Neural cell (in vitro differentiated cells): ENCODE measurements around the gene LRRC53. TPM values are rescaled to one million over a fixed set of nuclear protein-coding genes. Genes with fewer than 3 reads are reported as not detected.

Experiments
- H2AFZ ChIP-seq: fragments of 200-600, 300-800 bp; sonication (generic), shearing (Covaris generic); 2 replicates; pipeline ENCODE4 v1.6.0; 2014; ENCODE audit warnings: low read depth, mild to moderate bottlenecking, antibody characterized with exemption, low read length, moderate library complexity
- H3F3A ChIP-seq: fragments of 200-600 bp; shearing (Covaris generic); 2 replicates; pipeline ENCODE4 v1.6.1; 2016; ENCODE audit warnings: mild to moderate bottlenecking, moderate library complexity, mixed read lengths, antibody characterized with exemption, low read length; ENCODE audit not compliant: insufficient read depth, poor library complexity, severe bottlenecking
- H3K27ac ChIP-seq: fragments of 200-600, 300-800 bp; sonication (generic), shearing (Covaris generic); 2 replicates; pipeline ENCODE4 v1.5.1; 2014; ENCODE audit warnings: mild to moderate bottlenecking, low read length, moderate library complexity
- H3K27me3 ChIP-seq: fragments of 300-800, 200-600 bp; sonication (generic), shearing (Covaris generic); 2 replicates; pipeline ENCODE4 v1.6.0; 2014; ENCODE audit warnings: mild to moderate bottlenecking, low read depth, low read length, moderate library complexity; ENCODE audit not compliant: insufficient read depth
- H3K36me3 ChIP-seq: fragments of 300-800, 200-600 bp; sonication (generic), shearing (Covaris generic); 2 replicates; pipeline ENCODE4 v1.5.1; 2014; ENCODE audit warnings: mild to moderate bottlenecking, antibody characterized with exemption, low read length, moderate library complexity; ENCODE audit not compliant: insufficient read depth
- H3K4me2 ChIP-seq: fragments of 300-800, 200-600 bp; sonication (generic), shearing (Covaris generic); 2 replicates; pipeline ENCODE4 v1.6.0; 2014; ENCODE audit warnings: mild to moderate bottlenecking, low read length
- H3K4me3 ChIP-seq: fragments of 300-800, 200-600 bp; sonication (generic), shearing (Covaris generic); 2 replicates; pipeline ENCODE4 v1.5.1; 2014; ENCODE audit warnings: mild to moderate bottlenecking, low read length, moderate library complexity
- H3K79me2 ChIP-seq: fragments of 200-600 bp; shearing (Covaris generic); replicated peaks from 2 replicates; pipeline ENCODE4 v1.6.0; 2014; ENCODE audit warnings: mild to moderate bottlenecking, low read length, moderate library complexity; ENCODE audit not compliant: insufficient read depth
- H3K9ac ChIP-seq: fragments of 300-800, 200-600 bp; sonication (generic), shearing (Covaris generic); 2 replicates; pipeline ENCODE4 v1.6.1; 2016; ENCODE audit warnings: mild to moderate bottlenecking, low read length, mixed read lengths
- H3K9me2 ChIP-seq: fragments of 200-600 bp; shearing (Covaris generic); 2 replicates; pipeline ENCODE4 v1.6.1; 2016; ENCODE audit warnings: mild to moderate bottlenecking, low read length, mixed read lengths; ENCODE audit not compliant: insufficient read depth
- H3K9me3 ChIP-seq: fragments of 200-600, 300-800 bp; sonication (generic), shearing (Covaris generic); 2 replicates; pipeline ENCODE4 v1.6.1; 2016; ENCODE audit warnings: mild to moderate bottlenecking, mixed run types, low read length, moderate library complexity, mixed read lengths
- H4K20me1 ChIP-seq: fragments of 200-600 bp; shearing (Covaris generic); 2 replicates; pipeline ENCODE4 v1.6.1; 2016; ENCODE audit warnings: mild to moderate bottlenecking, mixed run types; ENCODE audit not compliant: insufficient read depth
- EP300 ChIP-seq: fragments of 450-650 bp; conservative IDR thresholded peaks from 2 replicates; pipeline ENCODE4 v1.6.1; 2014; ENCODE audit warnings: antibody characterized with exemption, mild to moderate bottlenecking, moderate library complexity; ENCODE audit not compliant: poor library complexity, severe bottlenecking
- EZH2 ChIP-seq: fragments of 200-600, 300-800 bp; shearing (Covaris generic), sonication (generic); IDR thresholded peaks from 2 replicates; pipeline ENCODE4 v1.6.1; 2014; ENCODE audit warnings: antibody characterized with exemption, low read length, borderline replicate concordance, mild to moderate bottlenecking; ENCODE audit not compliant: insufficient read depth, poor library complexity, severe bottlenecking
- MXI1 ChIP-seq: fragments of 450-650 bp; conservative IDR thresholded peaks from 2 replicates; pipeline ENCODE4 v1.6.1; 2014; ENCODE audit warnings: antibody characterized with exemption, mild to moderate bottlenecking; ENCODE audit not compliant: poor library complexity, severe bottlenecking
- POLR2AphosphoS5 ChIP-seq: IDR thresholded peaks from 2 replicates; pipeline ENCODE4 v1.6.1; 2012
- RAD21 ChIP-seq: fragments of 450-650 bp; conservative IDR thresholded peaks from 2 replicates; pipeline ENCODE4 v1.6.1; 2014; ENCODE audit warnings: antibody characterized with exemption, mild to moderate bottlenecking, moderate library complexity
- REST ChIP-seq: IDR thresholded peaks from 2 replicates; pipeline ENCODE4 v1.6.1; 2012; ENCODE audit warnings: borderline replicate concordance
- SMC3 ChIP-seq: fragments of 450-650 bp; conservative IDR thresholded peaks from 2 replicates; pipeline ENCODE4 v1.6.1; 2014; ENCODE audit warnings: antibody characterized with exemption, mild to moderate bottlenecking, moderate library complexity; ENCODE audit not compliant: poor library complexity
- TAF1 ChIP-seq: IDR thresholded peaks from 2 replicates; pipeline ENCODE4 v1.6.1; 2012; ENCODE audit warnings: low read depth
- polyA plus RNA-seq: library from polyadenylated mRNA; depleted of rRNA; stranded (reverse); fragments of >200 nt; gene quantifications from 2 replicates; pipeline ENCODE4 v1.2.3, GENCODE V29; 2014
- TF ChIP-seq, protein P1 (sequence below): fragments of 450-650 bp; IDR thresholded peaks from 2 replicates; pipeline ENCODE4 v1.5.1; 2014; ENCODE audit warnings: antibody characterized with exemption, mild to moderate bottlenecking, moderate library complexity; ENCODE audit not compliant: poor library complexity, severe bottlenecking

The LRRC53 gene
- polyA plus RNA-seq, 1 donor from 2014 or later, result not detected

- Histone ChIP-seq H3K27ac (no peak overlapping the region), H3K9me3 (no peaks in the 10 kb centered on the region), H3K27me3 (no peaks in the 10 kb centered on the region), H3K9me2 (no peaks in the 10 kb centered on the region), H4K20me1 (no peaks in the 10 kb centered on the region), H2AFZ (no peak overlapping the region), H3F3A (no peaks in the 10 kb centered on the region), H3K4me3 (no peak overlapping the region), H3K36me3 (no peaks in the 10 kb centered on the region), H3K79me2 (no peaks in the 10 kb centered on the region), H3K4me2 (no peak overlapping the region), H3K9ac (no peak overlapping the region)
- TF ChIP-seq MXI1 (no peak), TAF1 (no peak), POLR2AphosphoS5 (no peak), REST (no peak), EZH2 (no peak), EP300 (no peak), SMC3 (no peak)
These were observed 33.4 kb upstream of the LRRC53 start for GRCh38 chr1:74545821-74546220.

- no peaks in the 10 kb centered on the region for H4K20me1 ChIP-seq
- no peak for TF ChIP-seq POLR2AphosphoS5
- no peak for TF ChIP-seq EP300
- TF ChIP-seq RAD21, result no peak
- no peak for TF ChIP-seq MXI1
- TF ChIP-seq REST, result no peak
- no peak for TF ChIP-seq TAF1
- no peak for TF ChIP-seq EZH2
- TF ChIP-seq, protein P1, sequence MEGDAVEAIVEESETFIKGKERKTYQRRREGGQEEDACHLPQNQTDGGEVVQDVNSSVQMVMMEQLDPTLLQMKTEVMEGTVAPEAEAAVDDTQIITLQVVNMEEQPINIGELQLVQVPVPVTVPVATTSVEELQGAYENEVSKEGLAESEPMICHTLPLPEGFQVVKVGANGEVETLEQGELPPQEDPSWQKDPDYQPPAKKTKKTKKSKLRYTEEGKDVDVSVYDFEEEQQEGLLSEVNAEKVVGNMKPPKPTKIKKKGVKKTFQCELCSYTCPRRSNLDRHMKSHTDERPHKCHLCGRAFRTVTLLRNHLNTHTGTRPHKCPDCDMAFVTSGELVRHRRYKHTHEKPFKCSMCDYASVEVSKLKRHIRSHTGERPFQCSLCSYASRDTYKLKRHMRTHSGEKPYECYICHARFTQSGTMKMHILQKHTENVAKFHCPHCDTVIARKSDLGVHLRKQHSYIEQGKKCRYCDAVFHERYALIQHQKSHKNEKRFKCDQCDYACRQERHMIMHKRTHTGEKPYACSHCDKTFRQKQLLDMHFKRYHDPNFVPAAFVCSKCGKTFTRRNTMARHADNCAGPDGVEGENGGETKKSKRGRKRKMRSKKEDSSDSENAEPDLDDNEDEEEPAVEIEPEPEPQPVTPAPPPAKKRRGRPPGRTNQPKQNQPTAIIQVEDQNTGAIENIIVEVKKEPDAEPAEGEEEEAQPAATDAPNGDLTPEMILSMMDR, result no peak
- no peak for TF ChIP-seq SMC3
- no peaks in the 10 kb centered on the region for H3F3A ChIP-seq
- no peaks in the 10 kb centered on the region for H3K9me3 ChIP-seq
- no peaks in the 10 kb centered on the region for H3K36me3 ChIP-seq
- H3K4me2 ChIP-seq, result no peak overlapping the region
- no peaks in the 10 kb centered on the region for H3K27me3 ChIP-seq
- no peaks in the 10 kb centered on the region for H3K79me2 ChIP-seq
- no peak overlapping the region for H3K27ac ChIP-seq
- no peak overlapping the region for H3K9ac ChIP-seq
- H3K4me3 ChIP-seq, result no peak overlapping the region
- no peaks in the 10 kb centered on the region for H3K9me2 ChIP-seq
- no peak overlapping the region for H2AFZ ChIP-seq
These were observed 21.8 kb upstream of the LRRC53 start for GRCh38 chr1:74534241-74534640.
